Measurements from ENCODE around the gene POTEE.
"Not testable (repeated sequence)": the region's sequence is repeated elsewhere in the genome, so short reads cannot be mapped to it uniquely, and the experiment has no call there.

Gene POTEE

GRCh38 chr2:131201098-131201497 lies 8.2 kb upstream of the POTEE start:
- Histone ChIP-seq H2BK120ac (ENCODE audit: low read depth, low read length) (no peak overlapping the region), H3K79me1 (ENCODE audit: low read depth, low read length) (no peaks in the 10 kb centered on the region), H3K9me3 (replicated peaks in 1 of 2; ENCODE audit: control insufficient read depth in 2 of 2, insufficient read depth in 1 of 2, low read depth in 1 of 2, low read length in 2 of 2) (no peaks in the 10 kb centered on the region), H3K4ac (ENCODE audit: low read length) (no peak overlapping the region), H3K4me3 (ENCODE audit: low read length in 2 of 2) (no peak overlapping the region), H4K8ac (ENCODE audit: low read depth, low read length) (no peak overlapping the region), H2BK5ac (ENCODE audit: low read length) (no peak overlapping the region), H3K4me2 (ENCODE audit: insufficient read depth, low read length, poor library complexity, severe bottlenecking) (no peak overlapping the region), H3K14ac (ENCODE audit: low read length) (no peak overlapping the region), H2BK15ac (ENCODE audit: low read length) (no peak overlapping the region), H3K36me3 (replicated peaks in 1 of 2; ENCODE audit: control insufficient read depth in 2 of 2, insufficient read depth in 2 of 2, low read length in 2 of 2) (peaks cover 0 to 5% of the 10 kb centered on the region in 2 donors), H2BK12ac (ENCODE audit: low read length) (no peak overlapping the region), H2AK5ac (ENCODE audit: low read depth, low read length) (no peak overlapping the region), H4K91ac (ENCODE audit: low read depth, low read length, poor library complexity) (no peak overlapping the region), H3K9ac (ENCODE audit: low read depth, low read length, poor library complexity) (no peak overlapping the region), H3K27me3 (ENCODE audit: control insufficient read depth in 3 of 3, insufficient read depth in 3 of 3, low read depth in 1 of 3, low read length in 3 of 3) (no peaks in the 10 kb centered on the region), H2AFZ (ENCODE audit: low read length) (no peak overlapping the region), H3K23ac (ENCODE audit: low read depth, low read length, poor library complexity) (no peak overlapping the region), H3K4me1 (ENCODE audit: control insufficient read depth in 2 of 2, insufficient read depth in 1 of 2, low read depth in 1 of 2, low read length in 2 of 2) (no peaks in the 10 kb centered on the region), H3K18ac (ENCODE audit: low read length) (peak overlapping the region; percentile 13), H3K27ac (replicated peaks; ENCODE audit: low read length) (no peak overlapping the region)
- WGBS, 2 donors (ENCODE audit: extremely low coverage in 2 of 2, insufficient read length in 2 of 2, insufficient replicate concordance in 1 of 2), result no CpG with 5 or more reads among the region's 14 CpGs
- DNase-seq (ENCODE audit: low spot score), result no peak

- H2AK5ac ChIP-seq (ENCODE audit: low read depth, low read length); H2BK5ac ChIP-seq (ENCODE audit: low read length); H3K4me1 ChIP-seq (ENCODE audit: control insufficient read depth in 2 of 2, insufficient read depth in 1 of 2, low read depth in 1 of 2, low read length in 2 of 2); H3K27me3 ChIP-seq (ENCODE audit: control insufficient read depth in 3 of 3, insufficient read depth in 3 of 3, low read depth in 1 of 3, low read length in 3 of 3); H3K9me3 ChIP-seq (replicated peaks in 1 of 2; ENCODE audit: control insufficient read depth in 2 of 2, insufficient read depth in 1 of 2, low read depth in 1 of 2, low read length in 2 of 2); DNase-seq (ENCODE audit: low spot score); H2BK120ac ChIP-seq (ENCODE audit: low read depth, low read length); H3K14ac ChIP-seq (ENCODE audit: low read length); H3K4ac ChIP-seq (ENCODE audit: low read length); H4K8ac ChIP-seq (ENCODE audit: low read depth, low read length); H3K18ac ChIP-seq (ENCODE audit: low read length); H3K27ac ChIP-seq (replicated peaks; ENCODE audit: low read length); H3K79me1 ChIP-seq (ENCODE audit: low read depth, low read length); H3K9ac ChIP-seq (ENCODE audit: low read depth, low read length, poor library complexity); H2AFZ ChIP-seq (ENCODE audit: low read length); H3K36me3 ChIP-seq (replicated peaks in 1 of 2; ENCODE audit: control insufficient read depth in 2 of 2, insufficient read depth in 2 of 2, low read length in 2 of 2); H4K91ac ChIP-seq (ENCODE audit: low read depth, low read length, poor library complexity); H2BK12ac ChIP-seq (ENCODE audit: low read length); H3K4me2 ChIP-seq (ENCODE audit: insufficient read depth, low read length, poor library complexity, severe bottlenecking); H2BK15ac ChIP-seq (ENCODE audit: low read length); H3K23ac ChIP-seq (ENCODE audit: low read depth, low read length, poor library complexity): not testable (repeated sequence)
- H3K4me3 ChIP-seq (ENCODE audit: low read length in 2 of 2), result peak overlapping the region in 1 of 2 donors; percentile 32
- whole genome bisulfite sequencing, 2 donors (ENCODE audit: extremely low coverage in 2 of 2, insufficient read length in 2 of 2, insufficient replicate concordance in 1 of 2), result no CpG with 5 or more reads among the region's 9 CpGs
These were observed 1.5 kb upstream of the POTEE start for GRCh38 chr2:131207839-131208238.

GRCh38 chr2:131209773-131210104 lies 403 bp downstream of the POTEE start:
- H2BK15ac ChIP-seq (ENCODE audit: low read length); H3K27ac ChIP-seq (replicated peaks; ENCODE audit: low read length); H4K8ac ChIP-seq (ENCODE audit: low read depth, low read length); H4K91ac ChIP-seq (ENCODE audit: low read depth, low read length, poor library complexity); H3K4me2 ChIP-seq (ENCODE audit: insufficient read depth, low read length, poor library complexity, severe bottlenecking); H3K27me3 ChIP-seq (ENCODE audit: control insufficient read depth in 3 of 3, insufficient read depth in 3 of 3, low read depth in 1 of 3, low read length in 3 of 3); DNase-seq (ENCODE audit: low spot score); H3K4me1 ChIP-seq (ENCODE audit: control insufficient read depth in 2 of 2, insufficient read depth in 1 of 2, low read depth in 1 of 2, low read length in 2 of 2); H2BK5ac ChIP-seq (ENCODE audit: low read length); H3K79me1 ChIP-seq (ENCODE audit: low read depth, low read length); H3K23ac ChIP-seq (ENCODE audit: low read depth, low read length, poor library complexity); H3K9ac ChIP-seq (ENCODE audit: low read depth, low read length, poor library complexity); H3K36me3 ChIP-seq (replicated peaks in 1 of 2; ENCODE audit: control insufficient read depth in 2 of 2, insufficient read depth in 2 of 2, low read length in 2 of 2); H2BK12ac ChIP-seq (ENCODE audit: low read length); H3K18ac ChIP-seq (ENCODE audit: low read length); H3K4ac ChIP-seq (ENCODE audit: low read length); H3K14ac ChIP-seq (ENCODE audit: low read length); H2AK5ac ChIP-seq (ENCODE audit: low read depth, low read length); H2BK120ac ChIP-seq (ENCODE audit: low read depth, low read length); H3K9me3 ChIP-seq (replicated peaks in 1 of 2; ENCODE audit: control insufficient read depth in 2 of 2, insufficient read depth in 1 of 2, low read depth in 1 of 2, low read length in 2 of 2): not testable (repeated sequence)
- Histone ChIP-seq H3K4me3 (ENCODE audit: low read length in 2 of 2) (peak overlapping the region in 1 of 2 donors; percentile 58), H2AFZ (ENCODE audit: low read length) (peak overlapping the region; percentile 71)
- no CpG with 5 or more reads among the region's 14 CpGs for WGBS, 2 donors (ENCODE audit: extremely low coverage in 2 of 2, insufficient read length in 2 of 2, insufficient replicate concordance in 1 of 2)

- not testable (repeated sequence) for H3K4me1 ChIP-seq (ENCODE audit: control insufficient read depth in 2 of 2, insufficient read depth in 1 of 2, low read depth in 1 of 2, low read length in 2 of 2); H2BK12ac ChIP-seq (ENCODE audit: low read length); H3K27me3 ChIP-seq (ENCODE audit: control insufficient read depth in 3 of 3, insufficient read depth in 3 of 3, low read depth in 1 of 3, low read length in 3 of 3); H3K4me2 ChIP-seq (ENCODE audit: insufficient read depth, low read length, poor library complexity, severe bottlenecking); DNase-seq (ENCODE audit: low spot score); H2BK15ac ChIP-seq (ENCODE audit: low read length); H3K36me3 ChIP-seq (replicated peaks in 1 of 2; ENCODE audit: control insufficient read depth in 2 of 2, insufficient read depth in 2 of 2, low read length in 2 of 2); H3K14ac ChIP-seq (ENCODE audit: low read length); H3K18ac ChIP-seq (ENCODE audit: low read length); H3K9ac ChIP-seq (ENCODE audit: low read depth, low read length, poor library complexity); H4K91ac ChIP-seq (ENCODE audit: low read depth, low read length, poor library complexity); H3K79me1 ChIP-seq (ENCODE audit: low read depth, low read length); H4K8ac ChIP-seq (ENCODE audit: low read depth, low read length); H2BK120ac ChIP-seq (ENCODE audit: low read depth, low read length); H2AFZ ChIP-seq (ENCODE audit: low read length); H2BK5ac ChIP-seq (ENCODE audit: low read length); H3K4ac ChIP-seq (ENCODE audit: low read length); H2AK5ac ChIP-seq (ENCODE audit: low read depth, low read length); H3K27ac ChIP-seq (replicated peaks; ENCODE audit: low read length); H3K9me3 ChIP-seq (replicated peaks in 1 of 2; ENCODE audit: control insufficient read depth in 2 of 2, insufficient read depth in 1 of 2, low read depth in 1 of 2, low read length in 2 of 2); H3K23ac ChIP-seq (ENCODE audit: low read depth, low read length, poor library complexity)
- no CpG with 5 or more reads among the region's 22 CpGs for WGBS, 2 donors (ENCODE audit: extremely low coverage in 2 of 2, insufficient read length in 2 of 2, insufficient replicate concordance in 1 of 2)
- peak overlapping the region in 1 of 2 donors; percentile 58 for H3K4me3 ChIP-seq (ENCODE audit: low read length in 2 of 2)
These were observed 1.3 kb downstream of the POTEE start for GRCh38 chr2:131210434-131211211.
